ENCODE results near the gene CAMK1D. TPM values are rescaled to one million over a fixed set of nuclear protein-coding genes. Genes with fewer than 3 reads are reported as not detected.

CAMK1D gene
- total and polyA plus RNA-seq, 2 experiments from 2014 or later, result 2.0 to 3.8 TPM

- no peaks in the 10 kb centered on the region for H3K36me3 ChIP-seq
- no peak overlapping the region for H3K27ac ChIP-seq
- H3K9me3 ChIP-seq (ENCODE audit: low read depth), result no peaks in the 10 kb centered on the region
- H3K27me3 ChIP-seq, result no peaks in the 10 kb centered on the region
- DNase-seq (ENCODE audit: low read depth in 1 of 2, low spot score in 1 of 2), result peak in 1 of 2 donors; percentile 9
- peaks cover 12% of the 10 kb centered on the region for H3K4me1 ChIP-seq (ENCODE audit: low read depth)
- H3K4me3 ChIP-seq, result no peak overlapping the region
- no peak for TF ChIP-seq CTCF (IDR thresholded peaks at IDR 0.05; ENCODE audit: low read depth, low read length)
These were observed 11.6 kb upstream of the CAMK1D start for GRCh38 chr10:12337453-12338372.

- no peak for DNase-seq (ENCODE audit: low read depth in 1 of 2, low spot score in 1 of 2)
These were observed 10.4 kb upstream of the CAMK1D start for GRCh38 chr10:12338981-12339380.

GRCh38 chr10:12340371-12340770 lies 9.0 kb upstream of the CAMK1D start:
- no peaks in the 10 kb centered on the region for H3K27me3 ChIP-seq
- peaks cover 5% of the 10 kb centered on the region for H3K4me1 ChIP-seq (ENCODE audit: low read depth)
- H3K27ac ChIP-seq, result no peak overlapping the region
- no peaks in the 10 kb centered on the region for H3K9me3 ChIP-seq (ENCODE audit: low read depth)
- H3K36me3 ChIP-seq, result no peaks in the 10 kb centered on the region
- no peak for TF ChIP-seq CTCF (IDR thresholded peaks at IDR 0.05; ENCODE audit: low read depth, low read length)
- no peak for DNase-seq (ENCODE audit: low read depth in 1 of 2, low spot score in 1 of 2)
- H3K4me3 ChIP-seq, result no peak overlapping the region

More at GRCh38 chr10:12338981-12339380, 10.4 kb upstream of the CAMK1D start:
- Histone ChIP-seq H3K36me3 (no peaks in the 10 kb centered on the region), H3K27ac (no peak overlapping the region), H3K9me3 (ENCODE audit: low read depth) (no peaks in the 10 kb centered on the region), H3K4me1 (ENCODE audit: low read depth) (peaks cover 5% of the 10 kb centered on the region), H3K27me3 (no peaks in the 10 kb centered on the region), H3K4me3 (no peak overlapping the region)
- TF ChIP-seq CTCF (IDR thresholded peaks at IDR 0.05; ENCODE audit: low read depth, low read length), result no peak

GRCh38 chr10:12340937-12341336 lies 8.4 kb upstream of the CAMK1D start:
- TF ChIP-seq CTCF (IDR thresholded peaks at IDR 0.05; ENCODE audit: low read depth, low read length), result no peak
- DNase-seq (ENCODE audit: low read depth in 1 of 2, low spot score in 1 of 2), result no peak
- Histone ChIP-seq H3K36me3 (no peaks in the 10 kb centered on the region), H3K27ac (no peak overlapping the region), H3K27me3 (peaks cover 4% of the 10 kb centered on the region), H3K9me3 (ENCODE audit: low read depth) (no peaks in the 10 kb centered on the region), H3K4me1 (ENCODE audit: low read depth) (peaks cover 5% of the 10 kb centered on the region), H3K4me3 (no peak overlapping the region)

GRCh38 chr10:12341526-12341925 lies 7.8 kb upstream of the CAMK1D start:
- Histone ChIP-seq H3K9me3 (ENCODE audit: low read depth) (no peaks in the 10 kb centered on the region), H3K27me3 (peaks cover 7% of the 10 kb centered on the region), H3K27ac (no peak overlapping the region), H3K36me3 (no peaks in the 10 kb centered on the region), H3K4me1 (ENCODE audit: low read depth) (peaks cover 5% of the 10 kb centered on the region), H3K4me3 (no peak overlapping the region)
- DNase-seq (ENCODE audit: low read depth in 1 of 2, low spot score in 1 of 2), result no peak
- TF ChIP-seq CTCF (IDR thresholded peaks at IDR 0.05; ENCODE audit: low read depth, low read length), result no peak

All from cardiac muscle cell (in vitro differentiated cells and primary cell).